Ishikawa (cell line): Measurements from ENCODE around the gene TMBIM4.

ENCODE experiments used
- EP300 ChIP-seq: IDR thresholded peaks from 2 replicates; pipeline ENCODE4 v1.6.1; 2012; ENCODE audit warnings: borderline replicate concordance
- RAD21 ChIP-seq: IDR thresholded peaks from 2 replicates; pipeline ENCODE4 v1.6.1; 2012; ENCODE audit warnings: low read depth
- YY1 ChIP-seq: IDR thresholded peaks from 2 replicates; pipeline ENCODE4 v1.6.1; 2012; ENCODE audit warnings: low read depth
- TF ChIP-seq, protein P1 (sequence below): IDR thresholded peaks from 2 replicates; pipeline ENCODE4 v1.6.1; 2012; ENCODE audit warnings: low read depth, mild to moderate bottlenecking

DNA sequence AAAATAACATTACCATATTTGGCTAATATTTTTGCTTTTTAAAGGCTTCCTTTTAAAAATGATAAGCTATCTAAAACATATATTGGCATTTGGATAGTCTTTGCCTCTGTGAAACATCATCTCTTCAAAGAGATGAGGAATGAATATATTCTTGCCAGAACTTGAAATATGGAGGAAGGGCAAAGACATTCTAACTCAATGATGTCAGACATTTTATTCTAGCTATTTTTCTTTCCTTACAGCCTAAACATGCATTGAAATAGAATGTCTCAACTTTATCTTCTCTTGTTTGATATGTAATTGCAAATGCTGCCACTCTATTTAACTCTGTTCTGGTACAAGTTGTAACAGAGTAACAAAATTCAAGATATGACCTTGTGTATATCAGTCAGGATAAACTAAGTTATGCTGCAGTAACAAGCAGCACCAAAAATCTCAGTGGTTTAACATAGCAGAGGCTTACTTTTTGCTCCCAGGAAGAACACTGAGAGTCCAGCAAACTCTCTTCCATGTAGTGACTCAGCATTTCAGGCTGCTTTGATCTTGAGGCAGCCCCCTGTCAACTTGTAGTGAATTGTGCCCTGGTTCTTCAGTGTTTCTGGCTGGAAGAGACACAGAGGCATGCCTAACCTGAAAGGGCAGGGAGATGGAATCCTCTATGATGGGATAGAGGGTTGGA, 30.2 kb upstream of the TMBIM4 start:
- TF ChIP-seq, protein P1, sequence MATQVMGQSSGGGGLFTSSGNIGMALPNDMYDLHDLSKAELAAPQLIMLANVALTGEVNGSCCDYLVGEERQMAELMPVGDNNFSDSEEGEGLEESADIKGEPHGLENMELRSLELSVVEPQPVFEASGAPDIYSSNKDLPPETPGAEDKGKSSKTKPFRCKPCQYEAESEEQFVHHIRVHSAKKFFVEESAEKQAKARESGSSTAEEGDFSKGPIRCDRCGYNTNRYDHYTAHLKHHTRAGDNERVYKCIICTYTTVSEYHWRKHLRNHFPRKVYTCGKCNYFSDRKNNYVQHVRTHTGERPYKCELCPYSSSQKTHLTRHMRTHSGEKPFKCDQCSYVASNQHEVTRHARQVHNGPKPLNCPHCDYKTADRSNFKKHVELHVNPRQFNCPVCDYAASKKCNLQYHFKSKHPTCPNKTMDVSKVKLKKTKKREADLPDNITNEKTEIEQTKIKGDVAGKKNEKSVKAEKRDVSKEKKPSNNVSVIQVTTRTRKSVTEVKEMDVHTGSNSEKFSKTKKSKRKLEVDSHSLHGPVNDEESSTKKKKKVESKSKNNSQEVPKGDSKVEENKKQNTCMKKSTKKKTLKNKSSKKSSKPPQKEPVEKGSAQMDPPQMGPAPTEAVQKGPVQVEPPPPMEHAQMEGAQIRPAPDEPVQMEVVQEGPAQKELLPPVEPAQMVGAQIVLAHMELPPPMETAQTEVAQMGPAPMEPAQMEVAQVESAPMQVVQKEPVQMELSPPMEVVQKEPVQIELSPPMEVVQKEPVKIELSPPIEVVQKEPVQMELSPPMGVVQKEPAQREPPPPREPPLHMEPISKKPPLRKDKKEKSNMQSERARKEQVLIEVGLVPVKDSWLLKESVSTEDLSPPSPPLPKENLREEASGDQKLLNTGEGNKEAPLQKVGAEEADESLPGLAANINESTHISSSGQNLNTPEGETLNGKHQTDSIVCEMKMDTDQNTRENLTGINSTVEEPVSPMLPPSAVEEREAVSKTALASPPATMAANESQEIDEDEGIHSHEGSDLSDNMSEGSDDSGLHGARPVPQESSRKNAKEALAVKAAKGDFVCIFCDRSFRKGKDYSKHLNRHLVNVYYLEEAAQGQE: no peak
- TF ChIP-seq RAD21 (no peak), EP300 (no peak), YY1 (no peak)
